Mucosa of gallbladder (tissue), 1 donor: ENCODE data around the gene ZRANB1. TPM values are rescaled to one million over a fixed set of nuclear protein-coding genes. Genes with fewer than 3 reads are reported as not detected.

ENCODE experiments used
- DNase-seq: peaks from one replicate; pipeline ENCODE4 v3.0.0-alpha.2; 2020; ENCODE audit warnings: low spot score
- total RNA-seq: library from RNA; stranded (reverse); gene quantifications from one replicate; pipeline ENCODE4 v1.2.1, GENCODE V29; 2021
- donor health status: DM: no; HTN: no; CAD: no.

The ZRANB1 gene
- total RNA-seq, 1 donor from 2014 or later = 17.7 TPM

GRCh38 chr10:125034675-125035074 is 92.8 kb downstream of the ZRANB1 start:
- DNase-seq = no peak

GRCh38 chr10:125035136-125035535 is 93.2 kb downstream of the ZRANB1 start:
- DNase-seq = no peak

GRCh38 chr10:125035588-125036295 is 93.8 kb downstream of the ZRANB1 start:
- no peak for DNase-seq

GRCh38 chr10:125037145-125037877 is 95.4 kb downstream of the ZRANB1 start:
- peak; percentile 60 for DNase-seq

Other genes starting within 250 kb of the ZRANB1 start
- 27.1 TPM for gene FAM53B, start 197.7 kb upstream of the ZRANB1 start, total RNA-seq
- 12.2 TPM for gene EEF1AKMT2, start 150.2 kb upstream of the ZRANB1 start, total RNA-seq
- gene ABRAXAS2, start 140.3 kb upstream of the ZRANB1 start, total RNA-seq = 13.8 TPM
- gene CTBP2, start 218.4 kb downstream of the ZRANB1 start, total RNA-seq = 99.5 TPM